Transverse colon (tissue), 4 donors: ENCODE data around the gene FMNL2. TPM values are rescaled to one million over a fixed set of nuclear protein-coding genes. Genes with fewer than 3 reads are reported as not detected.

ENCODE experiments used
- DNase-seq: peaks from one replicate; pipeline ENCODE4 v3.0.0-alpha.2; 2019
- H3K27ac ChIP-seq, 4 donors: fragments of 200-600 bp; sonication (generic); 2 replicates each; pipeline ENCODE4 v1.5.1; 2016 to 2018; ENCODE audit warnings: inconsistent platforms in 4 of 4
- H3K27me3 ChIP-seq: fragments of 200-600 bp; sonication (generic); 2 replicates; pipeline ENCODE4 v1.5.1; 2017; ENCODE audit warnings: inconsistent platforms
- H3K36me3 ChIP-seq, 4 donors: fragments of 200-600 bp; sonication (generic); 2 replicates each; pipeline ENCODE4 v1.5.1; 2017 to 2019; ENCODE audit warnings: inconsistent platforms in 4 of 4
- H3K4me1 ChIP-seq, 4 donors: fragments of 200-600 bp; sonication (generic); 2 replicates each; pipeline ENCODE4 v1.5.1; 2017 to 2020; ENCODE audit warnings: inconsistent platforms in 4 of 4
- H3K4me3 ChIP-seq, 4 donors: fragments of 200-600 bp; sonication (generic); 1 replicate in 1 of 4; 2 replicates in 3 of 4; pipeline versions ENCODE4 v1.5.1 to v1.6.1; 2017 to 2019; ENCODE audit warnings: inconsistent platforms in 4 of 4
- H3K9me3 ChIP-seq, 2 donors: fragments of 200-600 bp; sonication (generic); 2 replicates each; pipeline ENCODE4 v1.5.1; 2017 to 2019; ENCODE audit warnings: inconsistent platforms in 2 of 2
- CTCF ChIP-seq, 5 experiments: fragments of 200-600 bp in 3 of 5; fragments of 450-650 bp in 2 of 5; sonication (generic) in 3 of 5; IDR thresholded peaks; 1 replicate in 2 of 5; 2 replicates in 3 of 5; pipeline ENCODE4 v1.5.1; 2016 to 2017; ENCODE audit warnings: antibody characterized with exemption in 5 of 5, inconsistent platforms in 3 of 5, mild to moderate bottlenecking in 2 of 5, moderate library complexity in 1 of 5
- EP300 ChIP-seq: sonication (generic); formaldehyde crosslinking; IDR thresholded peaks from one replicate; pipeline ENCODE4 v1.6.1; 2017; ENCODE audit warnings: antibody characterized with exemption, low read depth
- POLR2A ChIP-seq: fragments of 450-650 bp; IDR thresholded peaks from one replicate; pipeline ENCODE4 v1.6.1; 2016; ENCODE audit warnings: antibody characterized with exemption, mild to moderate bottlenecking, moderate library complexity
- POLR2AphosphoS5 ChIP-seq, 3 donors: sonication (generic); formaldehyde crosslinking; IDR thresholded peaks; one replicate each; pipeline ENCODE4 v1.6.1; 2016; ENCODE audit warnings: antibody characterized with exemption in 3 of 3
- WGBS, 2 donors: methylation state at CpG; one replicate each; pipeline ENCODE4 v1.1.5; 2018; ENCODE audit warnings: low coverage in 1 of 2; 5-methylcytosine and 5-hydroxymethylcytosine counted together
- in situ Hi-C, 4 donors: fragments of 200-750 bp; cut with MboI; loops; one replicate each; pipeline versions ENCODE4 v1.15.0 to v1.15.1; 2017; ENCODE audit warnings: low sequenced_read_pairs in 3 of 4, low pct_ligation_motif_present in 1 of 4, low pct_unique_long_range_greater_than_20kb in 1 of 4
- intact Hi-C: fragments of 100-400 bp; cut with DNase I; formaldehyde crosslinking; loops from one replicate; pipeline ENCODE4 v1.15.1; 2023; ENCODE audit warnings: low total_unique reads
- small RNA-seq, 4 donors: library from RNA; depleted of rRNA; stranded (forward); fragments of <200 nt; gene quantifications; one replicate each; pipeline ENCODE3, GENCODE V24; 2016
- total RNA-seq, 4 donors: library from RNA; depleted of rRNA; stranded (reverse); fragments of >200 nt; gene quantifications; one replicate each; pipeline ENCODE4 v1.1.0, GENCODE V29; 2016

Gene FMNL2
- total RNA-seq, 4 donors from 2014 or later: 9.2 to 31.4 (median 23.9) TPM

- intact Hi-C loops: no loop called here
- Histone ChIP-seq H3K27me3 (no peaks in the 10 kb centered on the region), H3K27ac (no peak overlapping the region), H3K9me3 (no peaks in the 10 kb centered on the region), H3K4me1 (peaks cover 0 to 17% (median 10%) of the 10 kb centered on the region in 4 donors), H3K36me3 (peaks cover 0 to 6% (median 3%) of the 10 kb centered on the region in 4 donors), H3K4me3 (no peak overlapping the region)
- 93 to 100% methylated on average over 1 of the region's 1 CpG for WGBS, 2 donors
- DNase-seq: no peak
- no peak for TF ChIP-seq POLR2AphosphoS5 (IDR thresholded peaks at IDR 0.05)
- no peak for TF ChIP-seq POLR2A
- TF ChIP-seq EP300: no peak
- TF ChIP-seq CTCF (IDR thresholded peaks at IDR 0.05): no peak
- in situ Hi-C loops: loop anchor here in 1 of 4 donors (25.0 kb wide), 1 partner anchor 1234 kb away; no protein-coding TSS in a partner anchor
These were observed 361.5 kb downstream of the FMNL2 start for GRCh38 chr2:152696476-152696875.

Small RNA genes within 50 kb of the gene (small RNA-seq; reads per million reads assigned to genes)
- 0 reads per million in 4 donors for gene AC012443.1

Other genes with a start within 250 kb of the FMNL2 start
- 1 to 10 TPM in 2 of 4 donors, under 1 TPM in 2; 0.20 to 1.6 (median 0.90) TPM for gene CACNB4, start 236.1 kb upstream of the FMNL2 start, total RNA-seq
- gene STAM2, start 159.4 kb upstream of the FMNL2 start, total RNA-seq: 10 to 100 TPM; 17.1 to 57.2 (median 38.1) TPM